Brain pericyte (primary cell): Measurements from ENCODE around the gene FAM98C.
A peak's percentile ranks its signal among the peaks of the same experiment; 100 is the strongest.
"Not testable (repeated sequence)": the region's sequence is repeated elsewhere in the genome, so short reads cannot be mapped to it uniquely, and the experiment has no call there.

Experiments
- DNase-seq: peaks from one replicate; pipeline ENCODE4 v3.0.0-alpha.2; 2012; ENCODE audit warnings: low read depth, low spot score

The FAM98C gene

DNA sequence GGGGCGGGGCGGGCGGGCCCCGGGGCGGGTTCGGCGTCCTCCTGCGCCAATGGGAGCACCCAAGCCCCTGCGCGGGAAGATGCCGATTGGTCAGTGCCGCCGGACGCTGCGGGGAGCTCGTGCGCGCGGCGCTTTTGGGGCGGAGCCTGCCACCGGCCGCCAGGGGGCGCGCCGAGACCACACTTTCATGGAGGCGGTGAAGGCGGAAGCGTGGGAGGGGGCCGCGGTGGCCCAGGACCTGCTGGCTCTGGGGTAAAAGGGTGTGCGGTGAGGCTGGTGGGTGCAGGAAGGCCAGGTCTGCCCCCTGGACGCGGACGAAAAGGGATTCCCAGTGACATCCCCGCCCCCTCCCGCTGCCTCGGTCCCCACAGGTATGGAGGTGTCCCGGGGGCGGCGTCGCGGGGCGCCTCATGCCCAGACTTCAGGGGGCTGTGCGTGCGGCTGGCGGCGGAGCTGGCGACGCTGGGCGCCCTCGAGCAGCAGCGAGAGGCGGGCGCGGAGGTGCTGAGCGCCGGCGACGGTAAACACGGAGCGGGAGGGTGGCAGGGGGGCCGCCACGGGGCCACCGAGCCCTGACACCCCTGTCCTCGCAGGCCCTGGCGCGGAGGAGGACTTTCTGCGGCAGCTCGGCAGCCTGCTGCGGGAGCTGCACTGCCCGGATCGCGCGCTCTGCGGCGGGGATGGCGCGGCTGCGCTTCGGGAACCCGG, at the start of gene FAM98C:
Gene FAM98C (plus strand): TSS at position 127 of the 708 bp plus-strand sequence. CDS start 61 bp downstream, at position 188.
- DNase-seq = peak; percentile 88

DNA sequence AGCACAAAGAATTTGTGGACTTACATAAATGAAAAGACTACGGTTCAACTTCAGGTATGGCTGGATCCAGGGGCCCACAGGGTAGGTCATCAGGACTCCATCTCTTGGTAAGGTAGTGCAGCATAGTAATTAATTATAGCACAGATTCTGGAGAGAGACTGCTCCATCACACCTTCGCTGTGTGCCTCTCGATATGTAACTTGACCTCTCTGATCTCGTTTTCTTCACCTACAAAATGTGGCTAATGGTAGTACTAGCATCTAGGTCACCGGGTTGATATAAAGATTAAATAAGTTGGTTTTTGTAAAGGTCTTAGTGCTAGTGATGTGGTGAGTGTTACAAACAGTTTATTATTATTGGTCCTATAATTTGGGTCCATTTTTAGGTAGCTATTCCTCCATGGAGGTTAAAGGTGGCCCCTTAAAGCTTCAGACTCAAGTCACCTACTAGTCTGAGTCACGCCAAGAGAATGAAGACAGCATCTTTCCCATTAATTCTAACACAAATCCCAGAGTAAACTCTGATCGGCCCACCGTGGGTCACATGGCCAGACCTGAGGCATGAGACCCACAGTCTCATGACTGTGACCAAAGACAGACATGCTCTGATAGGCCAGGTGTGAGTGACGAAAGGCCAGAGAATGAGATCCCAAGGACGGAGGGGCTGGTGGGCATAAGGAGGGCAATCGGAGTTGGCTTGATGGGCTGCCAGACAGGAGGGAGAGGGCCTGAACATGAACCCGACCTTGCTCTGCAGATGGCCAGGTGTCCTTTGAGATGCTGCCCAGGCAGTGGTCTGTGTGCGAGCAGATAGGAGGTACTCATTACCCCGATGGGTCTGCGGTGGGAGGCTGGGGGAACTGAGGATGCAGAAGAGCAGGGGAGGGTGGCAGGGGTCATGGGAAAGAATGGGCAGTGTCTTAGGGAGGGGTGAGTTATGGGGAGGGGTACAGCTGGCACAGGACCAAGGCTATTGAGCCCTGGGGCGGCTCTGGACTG, 46.9 kb upstream of the FAM98C start:
- no peak for DNase-seq

DNA sequence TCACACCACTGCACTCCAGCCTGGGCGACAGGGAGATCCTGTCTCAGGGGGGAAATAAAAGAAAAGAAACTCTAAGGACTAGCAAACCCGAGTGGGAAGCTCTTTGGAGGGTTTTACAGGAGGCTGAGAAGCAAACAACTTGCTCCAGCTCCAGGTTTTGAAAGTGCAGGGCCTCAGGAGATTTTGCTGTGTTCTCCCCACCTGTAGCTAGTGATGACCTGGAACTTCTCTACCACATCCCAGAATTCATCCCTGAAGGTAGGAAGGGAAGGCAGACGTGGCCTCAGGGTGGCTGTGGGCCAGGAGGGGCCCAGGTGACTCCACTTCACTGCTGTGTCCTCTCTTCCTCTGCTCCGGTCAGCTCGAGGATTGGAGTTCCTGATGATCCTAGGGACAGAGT, 44.8 kb upstream of the FAM98C start:
- no peak for DNase-seq

DNA sequence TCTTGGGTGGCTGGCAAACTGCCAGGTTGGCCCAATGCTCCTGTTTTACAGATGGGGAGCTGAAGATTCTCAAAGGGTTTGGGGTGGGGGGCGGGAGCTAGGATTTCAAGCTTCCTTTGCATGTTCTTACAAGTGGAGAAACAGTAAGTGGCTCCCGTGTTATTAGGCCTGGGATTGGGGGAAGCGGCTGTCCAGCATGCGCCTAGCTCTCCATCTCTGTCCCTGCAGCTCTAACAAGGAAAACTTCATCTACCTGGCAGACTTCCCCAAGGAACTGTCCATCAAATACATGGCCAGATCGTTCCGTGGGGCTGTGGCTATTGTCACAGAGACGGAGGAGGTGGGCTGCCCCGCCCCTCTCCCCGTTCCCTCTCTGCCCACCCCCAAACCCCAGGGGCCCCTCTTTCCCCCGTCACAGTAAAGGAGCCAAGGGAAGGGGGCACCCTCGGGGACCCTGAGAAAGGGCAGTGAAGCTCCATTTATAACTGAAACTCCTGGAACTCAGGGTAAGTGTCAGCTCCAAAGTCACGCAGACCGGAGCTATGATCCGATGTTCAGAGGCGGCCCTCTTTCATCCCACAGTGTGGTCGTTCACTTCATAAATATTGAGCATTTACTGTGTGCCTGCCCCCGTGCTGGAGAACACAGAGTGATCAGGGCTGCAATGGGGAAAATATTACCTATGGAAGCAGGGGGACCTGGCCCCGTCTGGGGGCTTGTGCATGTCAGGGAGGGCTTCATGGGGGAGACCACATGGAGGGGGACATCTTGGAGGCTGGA, 43.5 kb upstream of the FAM98C start:
- DNase-seq = no peak

DNA sequence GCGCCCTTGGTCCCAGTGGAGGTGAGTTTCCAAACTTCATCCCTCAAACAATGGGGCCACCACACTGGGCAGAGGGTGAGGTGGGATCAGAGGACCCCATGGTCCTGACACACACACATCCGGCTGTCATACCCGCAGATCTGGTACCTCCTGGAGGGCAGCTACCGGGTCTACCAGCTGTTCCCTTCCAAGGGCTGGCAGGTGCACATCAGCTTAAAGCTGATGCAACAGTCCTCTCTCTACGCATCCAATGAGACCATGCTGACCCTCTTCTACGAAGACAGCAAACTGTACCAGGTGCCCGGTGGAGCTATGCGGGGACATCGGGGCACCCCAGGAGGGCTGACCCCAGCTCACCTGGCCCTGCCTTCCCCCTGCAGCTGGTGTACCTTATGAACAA, 42.5 kb upstream of the FAM98C start:
- no peak for DNase-seq

DNA sequence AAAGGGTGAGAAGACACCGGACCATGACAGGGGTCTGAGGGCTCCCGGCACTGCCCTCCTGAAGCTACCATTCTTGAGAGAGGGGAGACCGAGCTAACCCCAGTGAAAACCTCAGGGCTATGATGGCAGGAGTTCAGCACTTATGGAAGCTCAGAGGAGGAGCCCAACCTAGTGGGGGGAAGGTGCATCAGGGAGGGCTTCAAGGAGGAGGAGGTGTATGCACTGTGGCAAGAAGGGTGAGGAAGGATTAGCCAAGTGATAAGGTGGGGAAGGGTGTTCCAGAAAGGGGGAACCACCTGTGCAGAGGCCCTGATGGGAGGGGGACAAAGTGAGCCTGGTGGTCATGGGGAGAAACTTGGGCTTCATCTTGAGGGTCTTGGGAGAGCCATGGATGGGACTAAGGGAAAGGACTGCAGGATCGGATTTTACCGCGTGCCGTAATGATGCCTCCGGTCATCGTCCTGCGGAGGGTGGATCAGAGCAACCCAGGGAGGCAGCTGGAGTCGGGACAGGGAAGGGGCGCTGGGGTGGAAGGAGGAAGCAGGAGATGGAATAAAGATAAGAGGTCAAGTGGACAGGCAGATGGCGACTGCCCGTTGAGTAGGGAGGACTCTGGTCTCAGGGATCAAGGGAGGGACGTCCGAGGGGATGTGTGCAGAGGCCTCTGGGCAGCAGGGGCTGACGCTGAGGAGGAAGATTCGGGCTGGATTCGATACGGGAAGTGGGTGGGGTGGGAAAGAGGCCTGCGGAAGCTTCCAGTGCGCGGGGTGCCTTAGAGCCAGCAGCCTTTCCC, 41.9 kb upstream of the FAM98C start:
- no peak for DNase-seq

DNA sequence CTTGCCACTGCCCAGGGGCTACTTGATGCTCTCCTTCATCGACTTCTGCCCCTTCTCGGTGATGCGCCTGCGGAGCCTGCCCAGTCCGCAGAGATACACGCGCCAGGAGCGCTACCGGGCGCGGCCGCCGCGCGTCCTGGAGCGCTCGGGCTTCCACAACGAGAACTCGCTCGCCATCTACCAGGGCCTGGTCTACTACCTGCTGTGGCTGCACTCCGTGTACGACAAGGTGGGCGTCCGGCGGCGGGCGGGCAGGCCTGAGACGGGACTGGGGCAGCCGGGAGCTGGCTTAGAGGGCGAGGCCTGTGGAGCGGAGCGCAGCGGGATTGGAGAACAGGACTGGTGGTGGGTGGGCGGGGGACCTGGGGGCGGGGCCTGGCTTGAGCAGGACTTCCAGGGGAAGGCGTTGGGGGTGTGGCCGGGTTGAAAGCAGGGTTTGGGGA, 41.2 kb upstream of the FAM98C start:
- DNase-seq = no peak

DNA sequence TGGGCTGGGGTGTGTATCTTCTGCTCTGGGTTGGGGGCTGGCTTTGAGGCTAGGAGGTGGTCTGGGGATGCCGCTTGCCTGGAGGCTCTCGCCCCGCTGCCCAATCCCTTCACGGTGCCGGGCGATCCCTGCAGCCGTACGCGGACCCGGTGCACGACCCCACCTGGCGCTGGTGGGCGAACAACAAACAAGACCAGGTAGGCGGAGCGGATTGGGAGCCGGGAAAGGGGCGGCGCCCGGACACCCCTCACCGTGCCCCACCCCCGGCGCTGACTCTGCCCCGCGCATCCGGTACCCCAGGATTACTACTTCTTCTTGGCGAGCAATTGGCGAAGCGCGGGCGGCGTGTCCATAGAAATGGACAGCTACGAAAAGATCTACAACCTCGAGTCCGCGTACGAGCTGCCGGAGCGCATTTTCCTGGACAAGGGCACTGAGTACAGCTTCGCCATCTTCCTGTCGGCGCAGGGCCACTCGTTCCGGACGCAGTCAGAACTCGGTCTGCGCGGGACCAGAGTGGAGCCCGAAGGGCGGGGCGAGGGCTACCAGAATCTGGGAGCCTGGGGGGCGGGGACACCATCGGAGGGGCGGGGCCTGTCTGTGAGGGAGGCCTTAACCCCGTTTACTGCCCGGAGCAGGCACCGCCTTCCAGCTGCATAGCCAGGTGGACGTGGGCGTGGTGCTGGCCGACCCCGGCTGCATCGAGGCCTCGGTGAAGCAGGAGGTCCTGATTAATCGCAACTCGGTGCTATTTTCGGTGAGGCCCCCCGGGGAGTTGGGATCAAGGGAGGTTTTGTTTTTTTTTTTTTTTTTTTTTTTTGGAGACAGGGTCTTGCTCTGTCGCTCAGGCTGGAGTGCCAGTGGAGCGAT, 40.6 kb upstream of the FAM98C start:
- no peak for DNase-seq

DNA sequence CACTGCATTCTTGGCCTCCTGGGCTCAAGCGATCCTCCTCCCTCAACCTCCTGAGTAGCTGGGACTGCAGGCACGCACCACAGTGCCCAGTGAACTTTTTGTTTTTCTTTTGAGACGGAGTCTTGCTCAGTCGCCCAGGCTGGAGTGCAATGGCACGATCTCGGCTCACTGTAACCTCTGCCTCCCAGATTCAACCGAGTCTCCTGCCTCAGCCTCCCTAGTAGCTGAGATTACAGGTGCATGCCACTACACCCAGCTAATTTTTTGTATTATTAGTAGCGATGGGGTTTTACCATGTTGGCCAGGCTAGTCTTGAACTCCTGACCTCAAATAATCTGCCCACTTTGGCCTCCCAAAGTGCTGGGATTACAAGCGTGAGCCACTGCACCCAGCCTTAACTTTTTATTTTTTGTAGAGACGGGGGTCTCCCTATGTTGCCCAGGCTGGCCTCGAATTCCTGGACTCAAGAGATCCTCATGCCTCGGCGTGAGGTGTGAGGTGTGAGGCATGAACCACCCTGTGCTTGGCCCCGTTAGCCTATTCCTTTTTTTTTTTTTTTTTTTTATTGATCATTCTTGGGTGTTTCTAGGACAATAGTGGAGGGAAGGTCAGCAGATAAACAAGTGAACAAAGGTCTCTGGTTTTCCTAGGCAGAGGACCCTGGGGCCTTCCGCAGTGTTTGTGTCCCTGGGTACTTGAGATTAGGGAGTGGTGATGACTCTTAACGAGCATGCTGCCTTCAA, 39.8 kb upstream of the FAM98C start:
- DNase-seq = not testable (repeated sequence)

DNA sequence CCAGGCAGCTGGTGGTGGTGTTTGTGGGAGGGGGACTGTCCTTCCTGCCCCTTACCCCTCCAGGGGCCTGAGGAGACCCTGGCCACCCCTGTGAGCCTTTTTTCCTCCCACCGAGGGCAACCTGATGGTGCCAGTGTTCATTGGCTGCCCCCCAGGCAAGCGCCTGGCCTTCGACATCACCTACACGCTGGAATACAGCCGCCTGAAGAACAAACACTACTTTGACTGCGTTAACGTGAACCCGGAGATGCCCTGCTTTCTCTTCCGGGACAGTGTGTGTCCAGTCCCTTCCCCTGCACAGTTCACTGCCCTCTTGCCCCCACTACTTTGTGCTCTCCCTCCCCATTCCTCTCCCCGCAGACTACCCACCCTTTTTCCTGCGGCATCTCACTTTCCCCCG, 35.9 kb upstream of the FAM98C start:
- DNase-seq = no peak

GRCh38 chr19:38369584-38369983, 33.3 kb upstream of the FAM98C start:
- DNase-seq = no peak

DNA sequence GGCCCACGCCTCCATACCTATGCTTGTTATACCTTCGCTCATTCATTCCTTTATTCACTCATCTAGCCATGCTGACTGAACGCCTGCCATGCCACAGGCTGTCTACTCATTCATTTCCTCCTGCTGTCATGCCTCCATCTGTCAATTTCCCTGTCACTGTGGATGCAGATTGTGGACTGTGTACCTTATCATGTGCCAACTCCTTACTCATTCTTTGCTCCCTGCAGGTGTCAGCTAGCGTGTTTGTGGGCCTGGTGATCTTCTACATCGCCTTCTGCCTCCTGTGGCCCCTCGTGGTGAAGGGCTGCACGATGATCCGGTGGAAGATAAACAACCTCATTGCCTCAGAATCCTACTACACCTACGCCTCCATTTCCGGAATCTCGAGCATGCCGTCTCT, 32.6 kb upstream of the FAM98C start:
- no peak for DNase-seq

DNA sequence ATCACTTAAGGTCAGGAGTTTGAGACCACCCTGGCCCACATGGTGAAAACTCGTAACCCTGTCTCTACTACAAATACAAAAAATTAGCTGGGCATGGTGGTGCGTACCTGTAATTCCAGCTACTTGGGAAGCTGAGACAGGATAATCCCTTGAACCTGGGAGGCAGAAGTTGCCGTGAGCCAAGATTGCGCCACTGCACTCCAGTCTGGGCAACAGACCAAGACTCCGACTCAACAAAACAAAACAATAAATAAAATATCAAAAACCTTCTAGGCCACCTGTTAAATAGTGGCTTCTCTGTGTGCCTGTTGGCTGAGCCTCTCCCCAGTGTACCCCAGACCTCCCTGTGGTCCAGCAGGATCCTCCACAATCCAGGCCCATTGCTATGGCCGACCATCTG, 31.8 kb upstream of the FAM98C start:
- DNase-seq = no peak

DNA sequence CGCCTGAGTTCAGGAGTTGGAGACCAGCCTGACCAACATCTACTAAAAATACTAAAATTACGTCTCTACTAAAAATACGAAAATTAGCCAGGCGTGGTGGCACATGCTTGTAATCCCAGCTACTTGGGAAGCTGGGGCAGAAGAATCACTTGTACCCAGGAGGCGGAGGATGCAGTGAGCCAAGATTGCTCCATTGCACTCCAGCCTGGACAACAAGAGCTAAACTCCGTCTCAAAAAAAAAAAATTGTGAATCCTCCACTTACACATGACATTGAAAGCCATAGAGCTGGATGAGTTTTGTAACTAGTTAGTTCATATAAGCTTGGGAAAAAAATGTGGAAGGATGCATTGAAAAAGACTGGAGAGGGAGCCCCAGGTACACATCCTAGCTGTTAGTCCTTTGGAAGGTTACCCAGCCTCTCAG, 29.0 kb upstream of the FAM98C start:
- DNase-seq = no peak

GRCh38 chr19:38374332-38375097, 28.4 kb upstream of the FAM98C start, which contains the start of gene PSMD8:
TSS of gene PSMD8 (plus strand) at chr19:38374571. CDS start at chr19:38374602, 31 bp downstream.
- peak; percentile 96 for DNase-seq

GRCh38 chr19:38375098-38375493, 27.8 kb upstream of the FAM98C start:
- DNase-seq = no peak

GRCh38 chr19:38375748-38376147, 27.1 kb upstream of the FAM98C start:
- DNase-seq = no peak

GRCh38 chr19:38376576-38376975, 26.3 kb upstream of the FAM98C start:
- no peak for DNase-seq
